Measurements from ENCODE around the gene GSDMA. TPM values are rescaled to one million over a fixed set of nuclear protein-coding genes. Genes with fewer than 3 reads are reported as not detected.
A peak's percentile ranks its signal among the peaks of the same experiment; 100 is the strongest.

Gene GSDMA
- total RNA-seq, 1 donor from 2014 or later: not detected

DNA sequence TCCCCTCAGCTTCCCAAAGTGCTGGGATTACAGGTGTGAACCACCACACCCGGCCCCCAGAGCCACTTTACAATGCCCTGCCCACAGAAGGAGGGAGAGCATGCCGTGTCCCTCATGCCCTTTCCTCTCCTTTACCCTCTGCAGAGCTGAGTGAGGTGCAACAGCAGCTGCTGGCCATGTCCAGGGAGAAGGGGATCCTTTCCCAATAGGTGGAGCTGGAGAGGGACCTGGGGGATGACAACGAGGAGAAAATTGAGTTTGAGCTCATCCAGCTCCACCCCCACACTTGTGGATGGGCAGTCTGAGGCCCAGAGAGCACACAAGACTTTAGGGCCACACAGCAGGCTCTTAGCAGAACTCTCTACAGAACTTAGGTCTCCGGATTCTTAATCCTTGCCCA, 7.9 kb upstream of the GSDMA start:
- DNase-seq (ENCODE audit: extremely low read depth, low read depth, low spot score): no peak

DNA sequence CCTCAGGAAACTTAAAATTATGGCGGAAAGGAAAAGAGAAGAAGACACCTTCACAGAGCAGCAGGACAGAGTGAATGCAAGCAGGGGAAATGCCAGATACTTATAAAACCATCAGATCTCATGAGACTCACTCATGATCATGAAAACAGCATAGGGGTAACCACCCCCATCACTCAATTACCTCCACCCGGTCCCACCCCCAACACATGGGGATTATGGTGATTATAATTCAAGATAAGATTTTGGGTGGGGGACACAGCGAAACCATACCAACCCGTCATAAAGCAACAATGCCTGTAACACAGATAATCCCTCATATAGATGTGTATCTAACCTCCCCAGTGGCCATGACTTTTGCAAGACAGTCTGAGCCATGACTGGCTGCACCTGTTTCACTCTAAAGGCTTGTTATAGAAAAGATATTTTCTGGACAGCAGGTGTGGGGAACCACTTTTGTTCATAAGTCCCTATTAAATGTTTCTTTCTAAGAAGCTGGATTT, 7.0 kb upstream of the GSDMA start:
- DNase-seq (ENCODE audit: extremely low read depth, low read depth, low spot score): no peak

DNA sequence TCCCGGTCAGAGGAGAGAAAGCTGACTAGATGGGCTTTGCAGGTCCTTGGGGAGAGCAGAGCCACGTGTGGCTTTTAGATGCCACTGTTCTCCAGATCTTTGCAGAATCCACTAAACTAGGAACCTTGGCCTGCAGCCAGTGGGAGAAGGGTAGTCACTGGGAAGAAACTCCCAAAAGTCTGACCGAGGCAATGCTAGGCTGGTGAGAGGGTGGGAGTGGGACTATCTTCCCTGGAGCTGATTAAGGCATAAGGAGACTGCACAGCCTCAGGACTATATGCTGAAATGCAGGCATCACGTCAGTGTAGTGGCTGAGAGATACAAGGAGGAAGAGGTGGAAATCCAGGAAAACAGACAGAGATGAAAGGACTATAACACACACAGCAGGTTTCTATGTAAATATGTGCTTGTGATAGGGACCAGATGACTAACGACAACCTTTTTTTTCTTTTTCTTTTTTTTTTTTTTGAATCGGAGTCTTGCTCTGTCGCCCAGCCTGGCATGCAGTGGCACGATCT, 2.2 kb upstream of the GSDMA start:
- no peak for DNase-seq (ENCODE audit: extremely low read depth, low read depth, low spot score)

DNA sequence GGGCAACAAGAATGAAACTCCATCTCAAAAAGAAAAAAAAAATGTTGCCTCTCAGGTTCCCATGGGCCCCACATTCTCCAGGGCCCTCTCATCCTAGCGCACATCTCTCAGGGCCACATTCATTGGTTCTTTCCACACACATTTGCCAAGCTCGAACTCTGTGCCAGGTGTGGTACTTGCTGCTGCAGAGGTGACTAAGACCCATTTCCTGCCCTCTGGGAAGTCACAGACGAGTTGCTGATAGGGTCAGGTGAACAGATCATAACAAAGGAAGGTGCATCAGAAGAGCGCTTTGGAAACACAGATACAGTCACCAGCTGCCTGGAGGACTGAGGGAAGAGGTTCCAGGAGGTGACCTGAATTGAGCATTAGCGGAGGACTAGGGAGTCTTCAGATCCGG, 1.0 kb downstream of the GSDMA start:
- no peak for DNase-seq (ENCODE audit: extremely low read depth, low read depth, low spot score)

DNA sequence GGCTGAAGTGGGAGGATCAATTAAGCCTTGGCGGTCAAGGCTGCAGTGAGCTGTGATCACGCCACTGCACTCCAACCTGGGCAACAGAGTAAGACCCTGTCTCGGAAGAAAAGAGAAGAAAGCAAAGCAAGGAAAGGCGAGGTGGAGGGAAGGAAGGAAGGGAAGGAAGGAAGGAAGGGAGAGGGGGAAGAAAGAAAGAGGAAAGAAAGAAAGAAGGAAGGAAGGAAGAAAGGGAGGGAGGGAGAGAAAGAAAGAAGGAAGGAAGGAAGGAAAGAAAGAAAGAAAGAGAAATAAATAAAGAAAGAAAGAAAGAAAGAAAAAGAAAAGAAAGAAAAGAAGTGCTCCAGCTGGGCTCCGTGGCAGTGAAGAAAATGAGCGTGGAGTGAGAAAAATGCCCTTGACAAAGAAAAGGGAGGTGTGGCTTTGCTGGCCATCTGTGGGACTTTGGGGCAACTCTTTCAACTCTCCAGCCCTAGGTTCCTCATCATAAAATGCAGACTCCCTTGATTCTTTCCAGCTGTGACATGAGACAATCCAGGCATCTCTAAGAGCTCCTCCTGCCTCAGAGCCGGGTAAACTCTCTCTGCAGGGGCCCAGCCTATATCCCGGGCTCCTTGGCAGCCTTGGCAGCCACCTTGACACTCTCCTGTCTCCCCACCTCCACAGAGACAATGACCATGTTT, 2.4 kb downstream of the GSDMA start:
- no peak for DNase-seq (ENCODE audit: extremely low read depth, low read depth, low spot score)

DNA sequence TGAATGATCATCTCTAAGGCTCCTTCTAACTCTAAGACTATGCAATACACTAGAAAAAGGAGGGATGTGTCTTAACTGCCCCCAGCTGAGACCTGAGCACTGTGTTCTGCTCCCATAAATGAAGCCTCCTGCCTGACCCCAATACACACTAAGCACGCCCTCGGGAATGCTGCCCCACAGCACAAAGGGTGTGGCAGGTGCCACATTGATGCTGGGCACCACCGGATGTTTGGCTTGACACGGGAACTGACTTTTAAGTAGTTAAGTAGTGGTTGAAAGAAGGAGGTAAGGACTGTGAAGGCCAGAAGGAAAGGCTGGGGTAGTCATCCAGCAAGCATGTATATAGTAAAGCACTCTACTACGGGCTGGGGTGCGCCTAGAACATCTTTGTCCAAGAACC, 4.0 kb downstream of the GSDMA start:
- no peak for DNase-seq (ENCODE audit: extremely low read depth, low read depth, low spot score)

DNA sequence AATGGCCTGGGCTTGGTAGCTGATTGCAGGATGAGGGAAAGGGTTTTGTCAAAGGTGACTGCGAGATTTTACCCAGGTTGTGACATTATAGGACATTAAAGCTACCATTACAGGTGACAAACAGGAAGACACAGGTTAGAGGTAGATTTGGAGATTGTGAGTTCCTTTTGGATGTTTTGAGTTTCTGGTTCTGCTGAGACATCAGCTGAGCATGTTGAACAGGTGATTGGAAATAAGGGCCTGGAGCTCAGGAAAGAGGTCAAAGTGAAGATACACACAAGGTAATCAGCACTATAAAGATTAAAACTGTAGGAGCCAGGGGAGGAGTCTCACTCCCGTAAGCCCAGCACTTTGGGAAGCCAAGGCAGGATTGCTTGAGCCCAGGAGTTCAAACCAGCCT, 6.0 kb downstream of the GSDMA start:
- no peak for DNase-seq (ENCODE audit: extremely low read depth, low read depth, low spot score)

DNA sequence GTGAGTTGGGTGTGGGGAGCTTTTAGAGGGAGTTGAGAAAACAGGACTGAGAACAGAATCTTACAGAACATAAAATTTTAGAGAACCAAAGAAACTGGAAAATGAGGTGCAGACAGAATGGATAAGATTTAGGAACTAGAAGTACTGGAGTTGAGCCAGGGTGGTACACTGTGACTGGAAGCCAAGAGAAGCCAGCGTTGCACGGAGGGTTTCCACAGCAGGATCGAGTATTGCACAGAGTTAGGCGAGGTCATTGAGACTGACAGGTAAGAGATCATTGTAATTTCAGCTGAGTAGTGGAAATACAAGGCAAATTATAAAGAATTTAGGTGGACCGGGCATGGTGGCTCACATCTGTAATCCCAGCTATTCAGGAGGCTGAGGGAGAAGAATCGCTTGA, 6.6 kb downstream of the GSDMA start:
- DNase-seq (ENCODE audit: extremely low read depth, low read depth, low spot score): no peak

DNA sequence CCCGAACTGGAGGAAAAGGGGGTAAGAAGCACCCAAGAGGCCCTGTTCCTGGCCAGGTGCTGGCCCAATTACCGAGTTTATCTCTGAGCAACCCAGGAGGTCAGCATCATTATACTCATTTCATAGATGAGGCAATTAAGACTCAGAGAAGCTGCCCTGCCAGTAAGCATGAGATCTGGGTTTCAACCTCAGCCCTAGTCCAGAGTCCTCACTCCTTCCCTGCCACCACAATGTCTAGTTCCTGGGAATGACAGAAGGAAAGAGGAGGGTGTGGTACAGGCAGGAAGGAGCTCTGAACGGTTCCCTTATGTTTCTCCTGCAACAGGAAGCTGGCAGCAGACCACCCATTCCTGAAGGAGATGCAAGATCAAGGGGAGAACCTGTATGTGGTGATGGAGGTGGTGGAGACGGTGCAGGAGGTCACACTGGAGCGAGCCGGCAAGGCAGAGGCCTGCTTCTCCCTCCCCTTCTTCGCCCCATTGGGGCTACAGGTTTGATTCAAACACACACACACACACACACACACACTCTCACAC, 7.4 kb downstream of the GSDMA start:
- no peak for DNase-seq (ENCODE audit: extremely low read depth, low read depth, low spot score)

DNA sequence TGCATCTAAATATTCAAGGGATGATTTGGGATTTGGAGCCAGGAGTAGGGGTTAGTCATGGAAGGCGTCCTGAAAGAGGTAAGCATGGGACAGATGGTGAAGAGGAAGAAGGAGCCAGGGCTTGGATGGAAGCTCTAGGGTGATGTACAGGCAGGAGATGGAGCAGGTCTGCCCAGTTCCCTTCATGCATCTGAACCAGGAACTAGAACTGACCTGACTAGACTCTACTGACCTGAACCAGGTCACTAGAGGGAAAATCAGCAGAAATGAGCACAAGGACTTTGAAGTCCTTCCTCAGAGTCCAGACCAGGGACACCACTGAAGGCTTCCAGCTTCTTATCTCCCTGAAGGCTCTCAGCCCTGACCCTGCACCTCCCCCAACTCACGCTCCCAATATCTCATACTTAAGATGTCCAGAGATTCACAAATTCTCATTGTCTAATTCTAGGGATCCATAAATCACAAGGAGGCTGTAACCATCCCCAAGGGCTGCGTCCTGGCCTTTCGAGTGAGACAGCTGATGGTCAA, 8.3 kb downstream of the GSDMA start:
- DNase-seq (ENCODE audit: extremely low read depth, low read depth, low spot score): no peak

DNA sequence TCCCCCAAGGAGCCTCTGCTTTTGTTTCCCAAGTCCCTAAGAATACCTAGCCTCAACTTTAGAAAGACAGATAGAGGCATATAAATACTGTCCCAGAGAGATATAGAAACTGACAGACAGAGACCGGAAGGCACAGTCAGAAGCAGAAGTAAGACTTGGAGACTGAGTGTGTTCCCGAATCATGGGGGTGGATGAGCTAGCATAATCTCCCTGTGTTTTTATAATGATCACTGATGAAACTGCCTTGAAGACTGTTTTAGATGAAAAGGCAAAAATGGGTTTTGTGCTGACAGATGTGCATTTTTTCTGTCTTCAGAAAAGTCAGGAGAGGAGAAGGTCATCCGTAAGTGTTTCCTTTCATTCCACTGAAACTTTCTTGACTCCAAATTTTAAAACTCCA, 9.5 kb downstream of the GSDMA start:
- DNase-seq (ENCODE audit: extremely low read depth, low read depth, low spot score): no peak

DNA sequence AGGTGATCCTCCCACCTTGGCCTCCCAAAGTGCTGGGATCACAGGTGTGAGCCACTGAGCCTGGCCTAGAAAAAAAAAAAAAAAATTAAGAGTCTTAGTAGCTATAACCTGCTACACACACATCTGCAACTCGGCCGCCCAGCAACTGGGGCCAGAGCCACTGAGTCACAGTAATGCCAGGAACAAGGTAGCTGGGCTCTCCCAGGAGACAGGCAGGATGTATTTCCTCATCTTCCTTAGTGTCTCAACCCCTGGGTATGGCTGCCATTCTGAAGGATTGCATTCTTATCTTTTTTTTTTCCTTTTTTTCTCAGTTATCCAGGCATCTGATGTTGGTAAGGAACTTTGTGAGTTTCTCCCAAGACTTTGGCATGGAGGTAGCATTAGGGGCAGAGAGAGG, 10.7 kb downstream of the GSDMA start:
- DNase-seq (ENCODE audit: extremely low read depth, low read depth, low spot score): no peak

DNA sequence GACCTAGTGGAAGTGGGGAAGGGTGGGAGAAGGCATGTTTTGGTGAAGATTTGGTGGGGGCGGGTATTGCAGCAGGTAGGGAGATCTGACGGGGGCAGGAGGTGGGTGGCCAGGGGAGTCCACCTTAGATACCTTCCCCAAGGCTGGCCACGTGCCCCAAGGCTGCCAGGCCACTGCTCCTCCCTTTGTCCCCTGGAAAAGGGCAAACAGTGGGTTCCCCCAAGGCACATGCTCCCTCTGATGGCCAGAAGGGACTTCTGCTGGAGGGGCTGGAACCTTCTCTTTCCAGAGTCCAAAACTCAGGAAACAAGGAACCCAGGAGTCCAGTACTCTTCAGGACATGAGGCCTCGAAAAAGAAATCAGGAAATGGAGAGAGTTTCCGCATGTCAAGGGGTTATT, 11.6 kb downstream of the GSDMA start:
- no peak for DNase-seq (ENCODE audit: extremely low read depth, low read depth, low spot score)

DNA sequence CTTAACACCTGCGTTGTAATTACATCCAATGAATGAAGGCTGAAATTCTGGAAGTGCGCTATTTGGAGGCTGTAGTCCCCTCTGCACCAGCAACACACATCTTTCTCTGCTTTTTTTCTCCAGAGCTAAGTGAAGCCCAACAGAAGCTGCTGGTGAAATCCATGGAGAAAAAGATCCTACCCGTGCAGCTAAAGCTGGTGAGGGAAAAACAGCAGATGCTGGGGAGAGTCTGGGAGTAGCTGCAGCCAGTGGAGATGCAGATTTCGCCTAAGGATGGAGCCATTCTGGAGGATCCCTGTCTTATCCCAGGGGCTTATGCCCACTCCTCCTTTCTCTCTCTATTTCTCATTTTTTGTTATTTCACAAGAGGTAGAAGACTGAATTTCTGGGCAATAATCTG, 13.0 kb downstream of the GSDMA start:
- no peak for DNase-seq (ENCODE audit: extremely low read depth, low read depth, low spot score)

DNA sequence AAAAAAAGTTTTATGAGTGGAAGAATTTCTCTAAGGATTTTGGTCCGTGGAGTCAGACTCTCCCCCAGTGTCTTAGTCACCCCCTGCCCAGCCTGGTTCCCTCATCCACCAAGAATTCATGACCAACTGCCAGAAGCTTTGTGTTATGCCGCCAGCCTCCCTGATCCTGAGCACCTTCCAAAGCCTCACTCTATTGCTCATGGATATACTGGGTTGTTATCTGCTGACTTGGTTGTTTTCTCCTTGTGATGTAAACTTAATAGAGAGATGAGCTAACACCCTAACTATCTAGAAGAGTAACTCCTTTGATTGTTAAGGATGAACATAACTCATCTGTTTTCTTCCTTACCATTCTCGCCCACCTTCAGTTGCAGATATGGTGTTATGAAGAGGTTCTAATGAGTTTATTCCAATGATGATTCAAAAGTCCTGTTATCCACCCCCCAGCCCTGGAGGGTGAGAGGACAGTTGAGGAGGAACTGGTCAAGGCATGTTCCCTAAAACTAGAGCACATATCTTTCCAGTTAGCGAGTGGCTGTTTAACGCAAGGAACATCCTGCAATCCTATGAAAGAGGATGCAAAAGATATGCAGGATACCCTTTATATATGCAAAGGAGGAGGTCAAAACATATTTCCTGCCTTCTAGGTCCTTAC, 16.3 kb downstream of the GSDMA start:
- no peak for DNase-seq (ENCODE audit: extremely low read depth, low read depth, low spot score)

DNA sequence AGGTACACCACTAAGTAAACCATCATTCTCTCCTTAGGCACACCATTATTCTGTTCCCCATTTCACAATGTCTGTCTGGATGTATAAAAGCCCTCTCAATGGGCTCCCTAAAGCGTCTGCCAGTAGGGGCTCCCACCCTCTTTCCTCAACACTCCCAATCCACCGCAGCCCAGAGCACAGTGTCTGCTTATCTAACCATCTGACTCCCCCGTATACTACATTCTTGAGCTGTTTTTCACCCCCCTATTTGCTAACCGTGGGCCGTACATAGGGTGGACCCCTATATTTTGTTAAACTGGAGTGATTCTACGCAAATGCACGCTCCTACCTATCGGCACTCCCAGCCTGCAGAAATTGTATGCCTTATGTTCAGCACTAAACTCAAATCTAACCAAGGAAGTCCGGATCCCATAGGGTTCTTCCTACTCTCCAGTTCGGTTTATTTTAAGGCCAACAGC, 17.1 kb downstream of the GSDMA start:
- DNase-seq (ENCODE audit: extremely low read depth, low read depth, low spot score): peak; percentile 22

DNA sequence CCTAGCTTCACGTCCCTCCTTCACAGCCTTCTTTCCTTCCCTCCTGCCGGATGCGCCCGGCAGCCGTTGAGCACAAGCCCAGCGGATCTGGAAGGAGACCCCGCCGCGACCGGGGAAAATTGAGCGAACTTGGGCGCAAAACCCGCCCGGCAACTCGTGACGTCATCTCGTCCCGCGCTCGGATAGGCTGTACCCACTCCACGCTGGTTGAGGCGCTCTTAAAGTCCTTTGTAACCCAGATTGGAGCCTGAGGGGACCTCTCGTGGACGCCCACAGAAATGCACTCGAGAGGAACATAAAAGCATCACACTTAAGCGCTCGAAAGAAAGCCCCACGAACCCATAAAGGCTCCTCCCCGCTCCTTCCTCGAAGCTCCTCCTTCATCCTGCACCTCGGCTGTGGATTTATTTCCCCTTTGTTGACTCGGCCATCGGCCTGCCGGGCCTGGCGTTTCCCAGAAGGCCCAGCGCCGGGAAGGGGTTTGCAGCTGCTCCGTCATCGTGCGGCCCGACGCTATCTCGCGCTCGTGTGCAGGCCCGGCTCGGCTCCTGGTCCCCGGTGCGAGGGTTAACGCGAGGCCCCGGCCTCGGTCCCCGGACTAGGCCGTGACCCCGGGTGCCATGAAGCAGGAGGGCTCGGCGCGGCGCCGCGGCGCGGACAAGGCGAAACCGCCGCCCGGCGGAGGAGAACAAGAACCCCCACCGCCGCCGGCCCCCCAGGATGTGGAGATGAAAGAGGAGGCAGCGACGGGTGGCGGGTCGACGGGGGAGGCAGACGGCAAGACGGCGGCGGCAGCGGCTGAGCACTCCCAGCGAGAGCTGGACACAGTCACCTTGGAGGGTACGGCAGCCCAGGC, 17.8 kb downstream of the GSDMA start, which contains the start of gene PSMD3:
TSS of gene PSMD3 (plus strand) at position 457 of the 856 bp plus-strand sequence. CDS start at position 621, 164 bp downstream.
- peak; percentile 100 for DNase-seq (ENCODE audit: extremely low read depth, low read depth, low spot score)

DNA sequence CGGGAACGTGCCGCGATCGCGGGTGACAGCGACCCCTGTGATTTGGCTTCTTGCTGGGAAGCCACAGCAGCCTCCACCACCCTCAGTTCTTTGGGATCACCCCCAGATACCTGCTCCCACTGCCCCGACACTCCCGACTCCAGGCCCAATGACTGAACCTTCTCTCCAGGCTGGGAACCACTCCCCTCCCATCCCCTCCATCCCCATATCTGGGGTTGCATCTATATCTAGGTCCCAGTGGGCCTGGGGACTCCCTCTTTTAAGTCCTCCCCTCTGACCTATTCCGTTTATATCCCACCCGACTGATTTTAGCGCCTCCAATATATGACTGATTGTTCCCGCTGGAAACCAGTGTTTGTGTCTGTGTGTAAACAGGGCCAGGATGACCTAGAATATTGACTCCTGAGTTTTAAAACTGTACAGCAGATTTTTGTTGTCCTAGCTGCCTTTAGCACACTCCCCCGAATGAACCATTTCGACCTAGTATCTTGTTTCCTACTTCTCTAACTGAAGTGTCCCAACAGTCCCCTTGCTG, 18.5 kb downstream of the GSDMA start:
- DNase-seq (ENCODE audit: extremely low read depth, low read depth, low spot score): no peak

DNA sequence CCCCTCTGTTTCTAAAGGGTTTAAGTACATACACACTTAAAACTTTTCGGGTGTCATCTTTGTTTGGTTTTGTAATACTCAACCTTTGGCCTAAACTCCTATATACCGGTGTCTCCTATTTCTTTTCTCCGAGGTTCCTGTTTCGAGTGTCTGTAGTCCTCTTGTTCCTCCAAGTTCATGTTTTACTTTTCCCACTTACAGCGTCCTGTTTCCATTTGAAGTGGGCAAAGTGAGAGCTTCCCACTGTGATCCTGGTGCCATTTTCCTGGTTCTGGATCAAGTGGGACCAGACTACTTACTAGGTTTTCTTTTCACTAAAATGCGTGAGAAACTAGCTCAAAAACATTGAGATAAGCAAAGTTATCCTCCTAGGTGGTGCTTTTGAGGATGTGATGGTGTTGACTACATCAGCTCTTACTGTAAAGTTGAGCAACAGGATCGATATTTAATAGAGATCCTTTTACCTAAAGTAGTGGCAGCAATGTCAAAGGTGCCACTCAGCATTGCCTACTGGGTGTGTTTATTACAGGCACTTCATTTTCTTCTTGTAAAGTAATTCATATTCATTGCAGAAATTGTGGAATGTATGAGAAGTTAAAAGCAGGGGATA, 19.1 kb downstream of the GSDMA start:
- no peak for DNase-seq (ENCODE audit: extremely low read depth, low read depth, low spot score)

DNA sequence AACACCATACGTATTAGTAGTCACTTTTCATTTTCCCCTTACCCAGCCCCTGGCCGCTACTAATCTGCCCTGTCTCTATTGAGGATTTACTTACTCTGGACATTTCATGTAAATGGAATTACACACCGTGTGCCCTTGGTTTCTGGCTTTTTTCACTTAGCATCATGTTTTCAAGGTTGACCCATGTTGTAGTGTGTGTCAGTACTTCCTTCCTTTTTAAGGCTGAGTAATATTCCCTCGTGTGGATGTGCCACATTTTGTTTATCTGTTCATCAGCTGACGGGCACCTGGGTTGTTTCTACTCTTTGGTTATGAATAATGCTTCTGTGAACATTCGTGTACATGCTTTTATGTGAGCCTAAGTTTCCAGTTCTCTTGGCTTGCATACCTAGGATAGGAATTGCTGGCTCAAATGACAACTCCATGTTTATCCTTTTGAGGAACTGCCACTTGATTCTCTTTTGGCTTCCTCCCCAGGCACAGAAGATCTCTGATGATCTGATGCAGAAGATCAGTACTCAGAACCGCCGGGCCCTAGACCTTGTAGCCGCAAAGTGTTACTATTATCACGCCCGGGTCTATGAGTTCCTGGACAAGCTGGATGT, 25.5 kb downstream of the GSDMA start:
- DNase-seq (ENCODE audit: extremely low read depth, low read depth, low spot score): no peak
